CD4-positive, alpha-beta T cell treated with Interleukin-21 for 1 hour (primary cell): ENCODE results near the gene COQ3.
"Not testable (repeated sequence)": the region's sequence is repeated elsewhere in the genome, so short reads cannot be mapped to it uniquely, and the experiment has no call there.

Source experiments
- DNase-seq: peaks from one replicate; pipeline ENCODE4 v3.0.0-alpha.2; 2020

Gene COQ3

DNA sequence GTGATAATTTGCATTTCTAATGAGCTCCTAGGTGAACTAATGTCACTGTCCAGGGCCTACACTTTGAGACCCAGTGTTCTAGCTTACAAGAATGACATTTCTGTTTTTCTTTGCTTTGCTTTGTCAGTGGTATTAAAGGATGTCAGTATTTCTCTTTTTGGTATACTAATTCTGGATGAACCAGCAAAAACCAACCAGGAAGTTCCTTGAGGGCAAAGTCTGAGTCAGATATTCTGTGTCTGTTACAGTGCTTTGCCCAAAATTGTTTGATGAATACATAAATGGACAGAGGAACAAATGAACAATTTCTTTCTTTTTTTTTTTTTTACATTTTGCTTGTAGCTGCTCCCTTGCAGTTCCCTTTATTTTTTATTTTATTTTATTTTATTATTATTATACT lies 15.4 kb downstream of the COQ3 start:
- no peak for DNase-seq

- no peak for DNase-seq
These were observed 24.5 kb downstream of the COQ3 start for GRCh38 chr6:99369533-99369932.

DNA sequence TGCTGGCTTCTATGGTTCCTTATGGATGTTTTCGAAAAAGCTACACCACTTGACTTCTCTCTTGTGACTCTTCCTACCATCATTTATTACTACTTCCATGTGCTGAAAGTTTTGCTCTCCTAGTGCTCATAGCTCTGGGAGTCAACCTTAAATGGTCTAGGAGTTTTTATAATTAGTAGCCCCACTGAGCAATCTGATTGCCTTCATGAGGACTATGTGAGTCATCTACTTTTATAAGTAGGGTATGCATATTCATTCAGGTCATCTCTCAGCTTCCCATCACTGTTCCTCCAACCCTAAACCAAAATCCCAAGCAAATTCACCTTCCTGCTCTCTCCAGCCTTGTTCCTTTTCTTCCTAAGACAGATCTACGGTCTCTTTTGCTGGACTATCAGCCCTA lies 27.1 kb downstream of the COQ3 start:
- no peak for DNase-seq

GRCh38 chr6:99364026-99364425 lies 30.0 kb downstream of the COQ3 start:
- DNase-seq = no peak

DNA sequence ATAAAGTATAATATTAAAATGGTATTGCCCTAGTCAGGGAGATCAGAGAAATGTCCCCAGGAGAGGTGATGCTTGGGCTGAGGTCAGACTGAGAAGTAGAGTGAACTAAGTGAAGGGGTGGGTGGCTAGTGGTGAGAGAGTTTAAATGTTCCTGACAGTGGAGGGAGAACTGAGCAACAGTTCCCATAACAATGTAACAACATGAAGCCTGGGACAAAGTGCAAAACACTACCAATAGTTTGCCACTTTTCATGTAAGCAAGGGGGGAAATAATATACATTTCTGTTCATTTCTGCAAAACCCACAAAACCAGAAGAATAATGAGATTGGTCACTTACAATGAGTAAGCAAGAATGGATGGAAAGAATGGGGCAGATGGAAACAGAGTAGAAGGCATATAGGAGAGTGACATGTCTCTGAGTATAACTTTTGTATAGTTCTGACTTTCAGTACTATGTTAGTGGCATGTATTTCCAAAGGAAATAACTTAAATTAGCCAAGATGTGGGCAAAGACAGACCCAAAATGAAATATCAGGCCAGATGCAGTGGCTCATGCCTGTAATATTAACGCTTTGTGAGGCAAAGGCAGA lies 31.2 kb downstream of the COQ3 start:
- no peak for DNase-seq

DNA sequence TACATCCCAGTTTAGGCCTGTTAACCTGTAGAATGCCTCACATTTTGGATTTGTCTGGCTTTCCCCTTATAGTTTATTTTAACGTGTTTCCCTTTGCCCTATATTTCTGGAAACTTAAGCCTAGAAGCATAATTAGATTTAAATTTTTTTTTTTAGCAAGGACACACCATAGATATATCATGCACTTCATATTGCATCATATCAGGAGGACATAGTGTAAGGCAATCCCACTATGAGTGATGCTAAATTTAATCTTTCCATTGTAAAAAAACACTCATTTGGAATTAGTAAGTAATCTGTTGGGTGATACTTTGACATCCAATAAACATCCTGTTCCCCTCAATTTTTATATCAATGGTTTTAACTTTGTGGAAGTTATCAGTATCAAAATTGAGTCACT lies 34.2 kb downstream of the COQ3 start:
- no peak for DNase-seq

GRCh38 chr6:99356641-99357040 lies 37.4 kb downstream of the COQ3 start:
- DNase-seq = no peak

- no peak for DNase-seq
These were observed 39.0 kb downstream of the COQ3 start for GRCh38 chr6:99354983-99355382.

- no peak for DNase-seq
These were observed 40.9 kb downstream of the COQ3 start for GRCh38 chr6:99353126-99353525.

GRCh38 chr6:99350573-99350972 lies 43.4 kb downstream of the COQ3 start:
- DNase-seq = no peak

- DNase-seq = no peak
These were observed 44.5 kb downstream of the COQ3 start, which contains the start of gene FAXC for GRCh38 chr6:99349171-99350141. TSS of gene FAXC (minus strand) at chr6:99349674. CDS start at chr6:99349372, 302 bp downstream.

- no peak for DNase-seq
These were observed 45.5 kb downstream of the COQ3 start for GRCh38 chr6:99348288-99349170.

DNA sequence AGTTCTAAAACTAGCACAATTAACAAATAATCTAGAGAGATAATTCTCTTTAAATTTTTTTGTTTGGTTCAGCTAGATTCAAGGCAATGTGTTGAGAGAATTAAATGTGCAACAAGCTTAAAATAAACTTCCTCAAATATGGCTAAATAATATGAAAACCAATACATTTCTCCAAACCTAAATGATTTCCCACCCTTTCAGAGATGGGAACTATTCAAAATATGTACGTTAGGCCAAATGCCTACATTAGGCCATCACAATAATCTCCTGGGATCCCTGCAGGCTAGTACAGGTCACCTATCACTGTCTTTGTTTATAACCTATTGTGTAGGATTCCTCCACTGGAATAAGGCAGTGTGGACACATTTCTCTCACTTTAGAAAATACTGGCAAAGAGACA lies 46.2 kb downstream of the COQ3 start:
- no peak for DNase-seq

DNA sequence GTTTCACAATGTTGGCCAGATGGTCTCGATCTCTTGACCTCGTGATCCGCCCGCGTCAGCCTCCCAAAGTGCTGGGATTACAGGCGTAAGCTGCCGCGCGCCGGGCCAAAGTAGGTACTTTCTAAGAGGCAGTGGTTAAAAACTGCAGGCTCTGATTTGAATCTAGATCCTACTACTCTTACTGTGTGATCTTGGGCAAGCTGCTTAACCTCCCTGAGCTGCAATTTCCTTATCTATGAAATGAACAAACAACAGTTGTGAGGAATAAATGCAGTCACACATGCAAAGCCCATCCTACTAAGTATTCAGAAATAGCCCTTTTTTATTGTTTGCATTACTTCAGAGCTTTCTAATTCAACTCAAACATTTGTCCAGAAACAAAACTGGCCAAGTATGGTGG lies 47.4 kb downstream of the COQ3 start:
- no peak for DNase-seq

DNA sequence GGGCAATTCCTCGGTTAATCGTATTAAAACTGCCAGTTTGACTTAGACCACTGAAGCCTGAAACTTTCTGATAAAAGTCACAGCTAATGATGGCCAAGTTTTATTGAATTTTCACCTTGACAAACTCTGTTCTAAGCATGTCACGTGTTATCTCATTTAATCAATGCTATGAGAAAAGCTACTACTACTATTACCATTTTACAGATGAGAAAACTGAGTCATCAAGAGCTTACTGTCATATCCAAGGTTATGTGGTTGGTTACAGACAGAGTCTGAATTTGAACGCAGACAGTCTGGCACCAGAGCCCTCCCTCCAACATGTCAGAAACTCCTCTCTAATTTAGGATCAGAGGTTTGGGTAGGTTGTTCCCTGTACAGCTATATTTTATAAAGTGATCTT lies 48.8 kb downstream of the COQ3 start:
- DNase-seq = no peak

GRCh38 chr6:99344289-99344688 lies 49.7 kb downstream of the COQ3 start:
- DNase-seq = no peak

DNA sequence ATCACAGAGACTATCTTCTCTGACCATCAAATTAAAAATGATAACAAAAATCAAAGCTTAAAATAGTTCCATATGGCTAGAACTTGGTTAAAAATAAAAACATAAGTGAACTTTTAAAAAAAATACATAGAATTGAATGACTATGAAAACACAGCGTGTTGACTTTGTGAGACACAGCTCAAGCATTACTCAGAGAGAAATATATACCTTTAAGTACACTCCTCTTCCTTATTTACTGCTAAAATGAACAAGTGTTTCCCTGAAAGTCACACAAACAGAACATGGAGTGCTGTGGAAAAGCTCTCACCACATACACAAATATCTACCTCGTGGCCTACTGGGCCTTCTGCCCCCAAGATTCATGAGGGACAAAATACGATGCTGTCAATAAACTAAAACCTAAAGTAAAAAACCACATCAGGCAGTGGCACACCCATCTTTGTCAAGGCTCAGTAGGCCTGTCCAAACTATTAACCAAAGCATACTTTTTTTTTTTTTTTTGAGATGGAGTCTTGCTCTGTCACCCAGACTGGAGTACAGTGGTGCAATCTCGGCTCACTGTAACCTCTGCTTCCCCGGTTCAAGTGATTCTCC lies 52.0 kb downstream of the COQ3 start:
- DNase-seq = no peak

GRCh38 chr6:99338188-99338587 lies 55.8 kb downstream of the COQ3 start:
- no peak for DNase-seq

DNA sequence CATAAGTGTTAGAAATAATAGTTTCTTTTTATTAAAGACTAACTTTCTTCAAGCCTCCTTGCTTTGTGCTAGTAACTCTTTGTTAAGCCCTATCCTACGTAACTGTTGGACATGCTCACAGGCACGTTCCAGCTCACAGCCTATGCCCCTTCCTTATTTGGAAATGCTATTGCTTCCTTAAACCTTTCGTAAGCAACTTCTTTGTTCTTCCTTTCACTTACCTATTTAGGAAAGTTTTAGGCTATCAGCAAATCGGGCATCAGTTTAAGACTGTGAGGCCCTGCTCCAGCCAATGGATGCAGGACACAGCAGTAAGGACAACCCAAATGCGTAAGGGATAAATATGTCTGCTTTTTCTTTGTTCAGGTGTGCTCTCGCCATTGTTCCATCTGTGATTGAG lies 58.7 kb downstream of the COQ3 start:
- DNase-seq = not testable (repeated sequence)

GRCh38 chr6:99334526-99335127 lies 59.4 kb downstream of the COQ3 start:
- DNase-seq = peak; percentile 12

GRCh38 chr6:99333068-99333467 lies 60.9 kb downstream of the COQ3 start:
- DNase-seq = no peak

- no peak for DNase-seq
These were observed 62.5 kb downstream of the COQ3 start for GRCh38 chr6:99331531-99331930.
